HFFc6 (cell line): ENCODE measurements around the gene ANGPTL2. TPM values are rescaled to one million over a fixed set of nuclear protein-coding genes. Genes with fewer than 3 reads are reported as not detected.

Experiments
- DNase-seq: peaks from one replicate; pipeline ENCODE4 v3.0.0-alpha.2; 2018
- H3K27ac Mint-ChIP-seq: 2 replicates; pipeline ENCODE4 v1.8.0; 2020; ENCODE audit warnings: mild to moderate bottlenecking, mixed read lengths
- H3K27me3 Mint-ChIP-seq: 2 replicates; pipeline ENCODE4 v1.8.0; 2021; ENCODE audit warnings: mild to moderate bottlenecking, moderate library complexity, mixed read lengths; ENCODE audit not compliant: insufficient read depth
- H3K36me3 Mint-ChIP-seq: 2 replicates; pipeline ENCODE4 v1.8.0; 2021; ENCODE audit warnings: low read depth, mixed read lengths
- H3K4me1 Mint-ChIP-seq: 2 replicates; pipeline ENCODE4 v1.8.0; 2020; ENCODE audit warnings: low read depth, mixed read lengths
- H3K4me3 Mint-ChIP-seq: 2 replicates; pipeline ENCODE4 v1.8.0; 2020; ENCODE audit warnings: mild to moderate bottlenecking, moderate library complexity, mixed read lengths
- H3K9me3 Mint-ChIP-seq: 2 replicates; pipeline ENCODE4 v1.8.0; 2020; ENCODE audit warnings: mild to moderate bottlenecking, mixed read lengths
- total RNA-seq, 6 experiments: library from RNA; stranded (reverse); fragmentation: NEBNext Ultra II Directional; extraction: Animal tissue kit (Norgen Biotek cat#: 25700); gene quantifications; 2 replicates in 1 of 6; 3 replicates in 5 of 6; pipeline ENCODE4 v1.2.3, GENCODE V29; 2021
- TF ChIP-seq, protein P1 (sequence below): fragments of 200-600 bp; sonication (generic); IDR thresholded peaks from 2 replicates; pipeline ENCODE4 v1.5.0; 2021; ENCODE audit warnings: antibody characterized with exemption, mild to moderate bottlenecking

ANGPTL2 gene
- total RNA-seq, 6 experiments from 2014 or later, result 15.0 to 20.9 (median 19.4) TPM

GRCh38 chr9:127105805-127106465 is 16.5 kb downstream of the ANGPTL2 start:
- Mint-ChIP-seq H3K27me3 (no peaks in the 10 kb centered on the region), H3K4me3 (no peak overlapping the region), H3K4me1 (peaks cover 26% of the 10 kb centered on the region), H3K36me3 (peaks cover 5% of the 10 kb centered on the region; the same call in 1 of the 2 replicates), H3K9me3 (no peaks in the 10 kb centered on the region), H3K27ac (no peak overlapping the region)
- TF ChIP-seq, protein P1, sequence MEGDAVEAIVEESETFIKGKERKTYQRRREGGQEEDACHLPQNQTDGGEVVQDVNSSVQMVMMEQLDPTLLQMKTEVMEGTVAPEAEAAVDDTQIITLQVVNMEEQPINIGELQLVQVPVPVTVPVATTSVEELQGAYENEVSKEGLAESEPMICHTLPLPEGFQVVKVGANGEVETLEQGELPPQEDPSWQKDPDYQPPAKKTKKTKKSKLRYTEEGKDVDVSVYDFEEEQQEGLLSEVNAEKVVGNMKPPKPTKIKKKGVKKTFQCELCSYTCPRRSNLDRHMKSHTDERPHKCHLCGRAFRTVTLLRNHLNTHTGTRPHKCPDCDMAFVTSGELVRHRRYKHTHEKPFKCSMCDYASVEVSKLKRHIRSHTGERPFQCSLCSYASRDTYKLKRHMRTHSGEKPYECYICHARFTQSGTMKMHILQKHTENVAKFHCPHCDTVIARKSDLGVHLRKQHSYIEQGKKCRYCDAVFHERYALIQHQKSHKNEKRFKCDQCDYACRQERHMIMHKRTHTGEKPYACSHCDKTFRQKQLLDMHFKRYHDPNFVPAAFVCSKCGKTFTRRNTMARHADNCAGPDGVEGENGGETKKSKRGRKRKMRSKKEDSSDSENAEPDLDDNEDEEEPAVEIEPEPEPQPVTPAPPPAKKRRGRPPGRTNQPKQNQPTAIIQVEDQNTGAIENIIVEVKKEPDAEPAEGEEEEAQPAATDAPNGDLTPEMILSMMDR, result no peak
- DNase-seq, result peak; percentile 35

DNA sequence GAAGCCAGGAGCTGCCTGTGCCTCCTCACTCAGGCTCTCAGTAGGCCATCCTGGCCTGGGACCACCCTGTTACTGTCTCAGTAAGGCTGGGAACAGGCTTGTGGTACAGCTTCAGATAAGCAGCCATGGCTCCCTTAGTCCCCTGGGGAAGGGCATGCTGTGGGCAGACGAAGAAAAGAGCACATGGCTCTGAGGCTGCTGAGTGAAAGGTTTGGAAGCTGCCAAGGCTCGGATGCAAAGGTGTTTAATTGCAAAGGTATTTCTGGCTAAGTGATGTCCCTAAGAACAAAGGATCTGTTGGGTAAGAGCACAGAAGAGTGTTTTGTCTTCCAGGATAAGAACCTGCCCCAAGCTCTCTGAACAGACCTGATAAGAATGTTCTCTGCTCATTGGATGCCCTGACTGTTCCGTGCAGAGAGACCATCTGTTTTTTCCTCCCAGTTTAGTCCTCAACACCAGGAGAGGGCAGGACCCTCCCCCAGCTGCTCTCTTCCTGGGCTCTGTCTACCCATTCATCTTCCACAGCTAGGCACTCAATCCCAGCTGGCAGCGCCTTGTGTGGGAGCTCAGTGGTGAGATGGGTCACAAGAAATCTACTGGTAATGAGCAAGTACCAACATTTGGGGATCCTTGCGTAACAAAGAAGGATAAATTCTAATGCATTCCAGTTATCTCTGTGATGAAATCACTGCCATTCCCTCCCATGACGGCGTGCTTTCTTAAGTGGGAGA is 17.7 kb downstream of the ANGPTL2 start:
- TF ChIP-seq, protein P1, result no peak
- no peak overlapping the region for H3K4me3 Mint-ChIP-seq
- peaks cover 18% of the 10 kb centered on the region for H3K4me1 Mint-ChIP-seq
- H3K9me3 Mint-ChIP-seq, result no peaks in the 10 kb centered on the region
- H3K27ac Mint-ChIP-seq, result no peak overlapping the region
- no peak for DNase-seq
- peaks cover 5% of the 10 kb centered on the region; the same call in 1 of the 2 replicates for H3K36me3 Mint-ChIP-seq
- no peaks in the 10 kb centered on the region for H3K27me3 Mint-ChIP-seq

- Mint-ChIP-seq H3K4me1 (peaks cover 18% of the 10 kb centered on the region), H3K9me3 (no peaks in the 10 kb centered on the region), H3K27ac (no peak overlapping the region), H3K4me3 (no peak overlapping the region), H3K36me3 (peaks cover 5% of the 10 kb centered on the region; the same call in 1 of the 2 replicates), H3K27me3 (no peaks in the 10 kb centered on the region)
- no peak for DNase-seq
- TF ChIP-seq, protein P1, result no peak
These were observed 19.6 kb downstream of the ANGPTL2 start for GRCh38 chr9:127102788-127103187.

DNA sequence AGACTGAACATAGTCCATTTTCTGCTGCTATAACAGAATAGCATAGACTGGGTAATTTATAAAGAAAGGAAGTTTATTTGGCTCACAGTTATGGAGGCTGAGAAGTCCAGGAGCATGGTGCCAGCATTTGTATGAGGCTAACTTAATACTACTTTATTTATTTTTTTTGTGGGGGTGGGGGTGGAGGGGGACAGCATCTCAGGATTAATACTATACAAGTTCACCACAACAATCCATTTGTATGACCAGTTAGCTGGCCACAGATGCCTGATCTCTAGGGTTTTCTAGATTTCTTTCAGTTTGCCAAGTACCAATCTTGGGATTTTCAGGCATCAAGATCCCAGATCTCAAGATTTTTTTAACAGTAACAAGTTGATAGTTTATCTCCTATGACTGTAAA is 20.3 kb downstream of the ANGPTL2 start:
- Mint-ChIP-seq H3K9me3 (no peaks in the 10 kb centered on the region), H3K4me3 (no peak overlapping the region), H3K27ac (no peak overlapping the region), H3K4me1 (peaks cover 18% of the 10 kb centered on the region), H3K27me3 (no peaks in the 10 kb centered on the region), H3K36me3 (peaks cover 5% of the 10 kb centered on the region; the same call in 1 of the 2 replicates)
- no peak for DNase-seq
- TF ChIP-seq, protein P1, result no peak

DNA sequence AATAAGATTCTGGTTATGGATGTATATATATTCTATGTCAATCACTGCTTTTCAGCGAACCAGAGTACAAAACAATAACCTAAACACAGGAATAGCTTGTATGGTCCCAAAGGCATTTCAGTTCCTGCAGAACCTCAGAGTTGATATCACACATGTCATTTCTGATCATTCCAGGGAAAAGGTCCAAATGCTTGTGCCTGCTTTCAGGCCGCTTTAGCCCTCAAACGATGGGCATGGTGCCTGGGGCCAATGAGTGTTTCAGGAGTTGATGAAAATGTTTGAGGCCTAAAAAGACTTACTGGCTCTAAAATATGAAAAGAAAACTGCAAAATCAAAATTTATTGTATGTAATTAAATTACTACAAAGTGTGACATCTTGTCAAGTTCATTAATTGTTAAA is 22.8 kb downstream of the ANGPTL2 start:
- TF ChIP-seq, protein P1, result no peak
- no peak overlapping the region for H3K27ac Mint-ChIP-seq
- no peaks in the 10 kb centered on the region for H3K9me3 Mint-ChIP-seq

More for the DNA sequence above, 22.8 kb downstream of the ANGPTL2 start:
- Mint-ChIP-seq H3K27me3 (peaks cover 2% of the 10 kb centered on the region), H3K36me3 (no peaks in the 10 kb centered on the region), H3K4me3 (no peak overlapping the region), H3K4me1 (peaks cover 5% of the 10 kb centered on the region)
- no peak for DNase-seq
